Large intestine (tissue), 12 donors: ENCODE results near the gene C19orf53. TPM values are rescaled to one million over a fixed set of nuclear protein-coding genes. Genes with fewer than 3 reads are reported as not detected.
A peak's percentile ranks its signal among the peaks of the same experiment; 100 is the strongest.

Experiments
- DNase-seq, 2 donors: peaks; one replicate each; pipeline versions ENCODE4 v3.0.0 to v3.0.0-alpha.2; 2013
- H3K27ac ChIP-seq: one replicate; pipeline ENCODE4 v1.5.1; 2013; ENCODE audit warnings: low read length
- H3K27me3 ChIP-seq: 2 replicates; pipeline ENCODE4 v1.6.1; 2013; ENCODE audit warnings: low read length; ENCODE audit not compliant: control insufficient read depth, insufficient read depth
- H3K36me3 ChIP-seq: 2 replicates; pipeline ENCODE4 v1.6.1; 2013; ENCODE audit warnings: low read length; ENCODE audit not compliant: control insufficient read depth, insufficient read depth
- H3K4me1 ChIP-seq: one replicate; pipeline ENCODE4 v1.6.1; 2013; ENCODE audit warnings: low read length; ENCODE audit not compliant: control insufficient read depth, insufficient read depth
- H3K4me3 ChIP-seq: one replicate; pipeline ENCODE4 v1.5.1; 2013; ENCODE audit warnings: low read length
- H3K9me3 ChIP-seq: one replicate; pipeline ENCODE4 v1.6.1; 2013; ENCODE audit warnings: mild to moderate bottlenecking, low read depth, low read length, moderate library complexity; ENCODE audit not compliant: control insufficient read depth
- WGBS: methylation state at CpG from one replicate; pipeline ENCODE4 v1.1.5; 2013; ENCODE audit warnings: low lambda C conversion rate; ENCODE audit not compliant: insufficient coverage; 5-methylcytosine and 5-hydroxymethylcytosine counted together
- long read RNA-seq, 11 donors: transcript quantifications; one replicate each; lab custom pipeline, GENCODE V29; 2026
- polyA plus RNA-seq: library from polyadenylated mRNA; unstranded; fragments of 120-200 nt; gene quantifications from one replicate; pipeline ENCODE4 v1.2.1, GENCODE V29; 2013

Gene C19orf53
- polyA plus RNA-seq: 101 TPM
- long read RNA-seq, donor 1, transcript C19orf53-202 (3 exons, 873 nt): major isoform, 54 of 59 reads
- long read RNA-seq, donor 1, partial matches to known transcripts: 0 of 59 reads
- long read RNA-seq, donor 1, other reads (novel, unspliced or antisense): 0 of 59 reads
- long read RNA-seq, donor 2, transcript C19orf53-202 (3 exons, 873 nt): major isoform, 126 of 147 reads
- long read RNA-seq, donor 2, partial matches to known transcripts: 14 of 147 reads
- long read RNA-seq, donor 2, other reads (novel, unspliced or antisense): 0 of 147 reads
- long read RNA-seq, donor 3: 0 reads
- long read RNA-seq, donor 4, transcript C19orf53-202 (3 exons, 873 nt): major isoform, 11 of 12 reads
- long read RNA-seq, donor 4, partial matches to known transcripts: 0 of 12 reads
- long read RNA-seq, donor 4, other reads (novel, unspliced or antisense): 0 of 12 reads
- long read RNA-seq, donor 5, transcript C19orf53-202 (3 exons, 873 nt): major isoform, 57 of 60 reads
- long read RNA-seq, donor 5, partial matches to known transcripts: 0 of 60 reads
- long read RNA-seq, donor 5, other reads (novel, unspliced or antisense): 0 of 60 reads
- long read RNA-seq, donor 6, transcript C19orf53-202 (3 exons, 873 nt): major isoform, 115 of 137 reads
- long read RNA-seq, donor 6, partial matches to known transcripts: 18 of 137 reads
- long read RNA-seq, donor 6, other reads (novel, unspliced or antisense): 0 of 137 reads
- long read RNA-seq, donor 7, transcript C19orf53-202 (3 exons, 873 nt): major isoform, 58 of 60 reads
- long read RNA-seq, donor 7, partial matches to known transcripts: 0 of 60 reads
- long read RNA-seq, donor 7, other reads (novel, unspliced or antisense): 0 of 60 reads
- long read RNA-seq, donor 8, transcript C19orf53-202 (3 exons, 873 nt): major isoform, 185 of 189 reads
- long read RNA-seq, donor 8, partial matches to known transcripts: 0 of 189 reads
- long read RNA-seq, donor 8, other reads (novel, unspliced or antisense): 0 of 189 reads
- long read RNA-seq, donor 9, transcript C19orf53-202 (3 exons, 873 nt): major isoform, 145 of 165 reads
- long read RNA-seq, donor 9, partial matches to known transcripts: 14 of 165 reads
- long read RNA-seq, donor 9, other reads (novel, unspliced or antisense): 0 of 165 reads
- long read RNA-seq, donor 10, transcript C19orf53-202 (3 exons, 873 nt): major isoform, 168 of 185 reads
- long read RNA-seq, donor 10, partial matches to known transcripts: 14 of 185 reads
- long read RNA-seq, donor 10, other reads (novel, unspliced or antisense): 0 of 185 reads
- long read RNA-seq, donor 11, transcript C19orf53-202 (3 exons, 873 nt): major isoform, 99 of 101 reads
- long read RNA-seq, donor 11, partial matches to known transcripts: 0 of 101 reads
- long read RNA-seq, donor 11, other reads (novel, unspliced or antisense): 0 of 101 reads

GRCh38 chr19:13774217-13775191 lies at the start of gene C19orf53:
Gene C19orf53 (plus strand): TSS chr19:13774456. CDS start chr19:13774478, 22 bp downstream.
- WGBS: 0% methylated on average over 1 of the region's 61 CpGs
- peaks cover 4% of the 10 kb centered on the region for H3K4me1 ChIP-seq

GRCh38 chr19:13726323-13726722 lies 47.9 kb upstream of the C19orf53 start:
- Histone ChIP-seq H3K27me3 (no peaks in the 10 kb centered on the region), H3K36me3 (no peaks in the 10 kb centered on the region), H3K4me1 (peaks cover 5% of the 10 kb centered on the region), H3K4me3 (no peak overlapping the region), H3K9me3 (no peaks in the 10 kb centered on the region), H3K27ac (no peak overlapping the region)
- DNase-seq: no peak
- 86% methylated on average over 1 of the region's 5 CpGs for WGBS

More at GRCh38 chr19:13774217-13775191, at the start of gene C19orf53:
- H3K9me3 ChIP-seq: no peaks in the 10 kb centered on the region
- peaks cover 39% of the 10 kb centered on the region for H3K36me3 ChIP-seq
- H3K4me3 ChIP-seq: peak within 1 kb of the TSS; percentile 81
- peak; percentile 90 to 93 for DNase-seq
- no peaks in the 10 kb centered on the region for H3K27me3 ChIP-seq
- H3K27ac ChIP-seq: peak within 1 kb of the TSS; percentile 84

- H3K4me1 ChIP-seq: peaks cover 11% of the 10 kb centered on the region
- no peaks in the 10 kb centered on the region for H3K27me3 ChIP-seq
- H3K36me3 ChIP-seq: no peaks in the 10 kb centered on the region
- H3K4me3 ChIP-seq: no peak overlapping the region
- no peaks in the 10 kb centered on the region for H3K9me3 ChIP-seq
- H3K27ac ChIP-seq: no peak overlapping the region
- WGBS: 30% methylated on average over 2 of the region's 8 CpGs
- no peak for DNase-seq
Observed at GRCh38 chr19:13727798-13728197, 46.5 kb upstream of the C19orf53 start.

- Histone ChIP-seq H3K36me3 (no peaks in the 10 kb centered on the region), H3K27me3 (no peaks in the 10 kb centered on the region), H3K9me3 (no peaks in the 10 kb centered on the region), H3K27ac (no peak overlapping the region), H3K4me1 (peaks cover 11% of the 10 kb centered on the region), H3K4me3 (no peak overlapping the region)
- no peak for DNase-seq
- WGBS: no CpG with 5 or more reads among the region's 2 CpGs
Observed at GRCh38 chr19:13729859-13730258, 44.4 kb upstream of the C19orf53 start.

- peaks cover 11% of the 10 kb centered on the region for H3K4me1 ChIP-seq
- DNase-seq: peak; percentile 97
- no peaks in the 10 kb centered on the region for H3K27me3 ChIP-seq
- no peaks in the 10 kb centered on the region for H3K36me3 ChIP-seq
- no peaks in the 10 kb centered on the region for H3K9me3 ChIP-seq
- H3K27ac ChIP-seq: peak overlapping the region; percentile 77
- WGBS: 0% methylated on average over 1 of the region's 39 CpGs
- peak overlapping the region; percentile 74 for H3K4me3 ChIP-seq
Observed at GRCh38 chr19:13731147-13731964, 42.9 kb upstream of the C19orf53 start.

GRCh38 chr19:13732337-13732736 lies 41.9 kb upstream of the C19orf53 start:
- Histone ChIP-seq H3K4me3 (peak overlapping the region; percentile 74), H3K27ac (no peak overlapping the region)
- DNase-seq: no peak

GRCh38 chr19:13734751-13735150 lies 39.5 kb upstream of the C19orf53 start:
- Histone ChIP-seq H3K4me3 (no peak overlapping the region), H3K27me3 (no peaks in the 10 kb centered on the region), H3K36me3 (peaks cover 4% of the 10 kb centered on the region), H3K4me1 (peaks cover 11% of the 10 kb centered on the region), H3K9me3 (no peaks in the 10 kb centered on the region), H3K27ac (no peak overlapping the region)
- no CpG with 5 or more reads among the region's 2 CpGs for WGBS
- DNase-seq: no peak

More at GRCh38 chr19:13732337-13732736, 41.9 kb upstream of the C19orf53 start:
- H3K9me3 ChIP-seq: no peaks in the 10 kb centered on the region
- H3K4me1 ChIP-seq: peaks cover 11% of the 10 kb centered on the region
- no peaks in the 10 kb centered on the region for H3K27me3 ChIP-seq
- no peaks in the 10 kb centered on the region for H3K36me3 ChIP-seq
- no CpG with 5 or more reads among the region's 8 CpGs for WGBS

- no CpG with 5 or more reads among the region's 1 CpG for WGBS
- no peak for DNase-seq
- Histone ChIP-seq H3K9me3 (no peaks in the 10 kb centered on the region), H3K27ac (no peak overlapping the region), H3K4me1 (peaks cover 6% of the 10 kb centered on the region), H3K27me3 (no peaks in the 10 kb centered on the region), H3K36me3 (peaks cover 4% of the 10 kb centered on the region), H3K4me3 (no peak overlapping the region)
Observed at GRCh38 chr19:13738073-13738472, 36.2 kb upstream of the C19orf53 start.
